Panc1 (cell line): ENCODE data around the gene CPB1. TPM values are rescaled to one million over a fixed set of nuclear protein-coding genes. Genes with fewer than 3 reads are reported as not detected.

Experiments used
- ATAC-seq: fragments of 200-7000 bp; cut with Tn5 transposase; 2 replicates; pipeline ENCODE4 v1.9.1; 2020; ENCODE audit warnings: mild to moderate bottlenecking, moderate library complexity
- BruUV-seq: library from RNA; stranded (reverse); fragments of 400-500 nt; replicated peaks from 2 replicates; lab custom pipeline; 2021; lab: Mats Ljungman, UMichigan
- CTCF ChIA-PET: fragments of 300-600 bp; sonication (Branson Sonifier 250); formaldehyde crosslinking; loops from one replicate; lab custom pipeline; 2022; ENCODE audit warnings: antibody characterized with exemption; lab: Charles Lee
- POLR2A ChIA-PET: fragments of 300-600 bp; sonication (Branson Sonifier 250); formaldehyde crosslinking; loops from one replicate; lab custom pipeline; 2022; ENCODE audit warnings: antibody characterized with exemption; lab: Charles Lee
- DNase-seq: peaks from one replicate; pipeline ENCODE4 v3.0.0-alpha.2; 2010; ENCODE audit warnings: low read depth, low spot score
- H3K27ac ChIP-seq: 2 replicates; pipeline ENCODE4 v1.5.1; 2011; ENCODE audit warnings: mild to moderate bottlenecking, low read length, inconsistent platforms
- H3K27me3 ChIP-seq: fragments of 200-500 bp; sonication (Bioruptor generic); 2 replicates; pipeline ENCODE4 v1.6.0; 2014; ENCODE audit warnings: low read length, inconsistent platforms; ENCODE audit not compliant: control insufficient read depth, insufficient read depth
- H3K36me3 ChIP-seq: fragments of 200-500 bp; sonication (Bioruptor generic); 2 replicates; pipeline ENCODE4 v1.5.1; 2014; ENCODE audit warnings: inconsistent platforms, mild to moderate bottlenecking, low read length, moderate library complexity; ENCODE audit not compliant: control insufficient read depth, insufficient read depth
- H3K4me1 ChIP-seq: 2 replicates; pipeline ENCODE4 v1.5.1; 2011; ENCODE audit warnings: inconsistent platforms, mild to moderate bottlenecking, low read length, moderate library complexity; ENCODE audit not compliant: control insufficient read depth, insufficient read depth
- H3K4me3 ChIP-seq, 2 experiments: 2 replicates each; pipeline ENCODE4 v1.5.1; 2011 to 2012; ENCODE audit warnings: low read depth in 2 of 2, low read length in 2 of 2, mild to moderate bottlenecking in 2 of 2, inconsistent platforms in 1 of 2, moderate library complexity in 1 of 2
- H3K9me3 ChIP-seq: fragments of 200-500 bp; sonication (Bioruptor generic); 2 replicates; pipeline ENCODE4 v1.5.1; 2014; ENCODE audit warnings: low read depth, mild to moderate bottlenecking, inconsistent platforms, low read length, moderate library complexity; ENCODE audit not compliant: control insufficient read depth, insufficient read depth
- CTCF ChIP-seq: fragments of 450-650 bp; IDR thresholded peaks from 2 replicates; pipeline ENCODE4 v1.5.1; 2017; ENCODE audit warnings: mild to moderate bottlenecking
- POLR2AphosphoS5 ChIP-seq: IDR thresholded peaks from 2 replicates; pipeline ENCODE4 v1.6.1; 2012; ENCODE audit warnings: mild to moderate bottlenecking, low read depth, low read length, moderate library complexity
- REST ChIP-seq, 2 experiments: IDR thresholded peaks; 2 replicates each; pipeline ENCODE4 v1.6.1; 2011 to 2012; ENCODE audit warnings: low read depth in 2 of 2, control low read depth in 1 of 2, low read length in 1 of 2, mild to moderate bottlenecking in 1 of 2, moderate library complexity in 1 of 2; ENCODE audit not compliant: insufficient read depth in 1 of 2
- SIN3A ChIP-seq: IDR thresholded peaks from 2 replicates; pipeline ENCODE4 v1.6.1; 2012; ENCODE audit warnings: low read depth, mild to moderate bottlenecking, low read length, moderate library complexity, borderline replicate concordance; ENCODE audit not compliant: insufficient read depth
- TCF7L2 ChIP-seq: IDR thresholded peaks from 2 replicates; pipeline ENCODE4 v1.6.1; 2011; ENCODE audit warnings: mild to moderate bottlenecking, low read depth, low read length, inconsistent platforms
- in situ Hi-C: cut with HindIII; loops from 2 replicates; pipeline ENCODE4 v1.10.0; 2016; ENCODE audit warnings: low sequenced_read_pairs, low pct_unique_long_range_greater_than_20kb
- intact Hi-C: fragments of 100-400 bp; cut with micrococcal nuclease; formaldehyde crosslinking; loops from one replicate; pipeline ENCODE4 v1.10.0; 2022; ENCODE audit not compliant: unreplicated experiment
- total RNA-seq: library from RNA; stranded (reverse); gene quantifications from one replicate; pipeline ENCODE4 v1.2.1, GENCODE V29; 2021; ENCODE audit not compliant: unreplicated experiment

CPB1 gene
- total RNA-seq, 1 experiment from 2014 or later, result 4.4 TPM

GRCh38 chr3:148820361-148821245, 7.0 kb upstream of the CPB1 start:
- no peak for DNase-seq
- ATAC-seq, result no peak
- ChIA-PET POLR2A (no interaction called here), CTCF (no interaction called here)
- Histone ChIP-seq H3K36me3 (no peaks in the 10 kb centered on the region), H3K4me1 (no peaks in the 10 kb centered on the region), H3K27me3 (peaks cover 7% of the 10 kb centered on the region), H3K27ac (no peak overlapping the region), H3K4me3 (no peak overlapping the region), H3K9me3 (no peaks in the 10 kb centered on the region)
- BruUV-seq, result no TSS peak
- in situ Hi-C loops, result no loop called here
- intact Hi-C loops, result no loop called here
- TF ChIP-seq TCF7L2 (no peak), REST (IDR thresholded peaks at IDR 0.05; ENCODE audit: insufficient read depth in 1 of 2, low read depth in 2 of 2, low read length in 1 of 2) (no peak), POLR2AphosphoS5 (no peak), SIN3A (no peak), CTCF (no peak)

- in situ Hi-C loops, result no loop called here
- peaks cover 2% of the 10 kb centered on the region; the same call in 1 of the 2 replicates for H3K27me3 ChIP-seq
- POLR2A ChIA-PET, result no interaction called here
Measured at GRCh38 chr3:148823026-148823425, 4.6 kb upstream of the CPB1 start.

More at GRCh38 chr3:148823026-148823425, 4.6 kb upstream of the CPB1 start:
- H3K36me3 ChIP-seq, result no peaks in the 10 kb centered on the region
- H3K27ac ChIP-seq, result no peak overlapping the region
- intact Hi-C loops, result no loop called here
- no TSS peak for BruUV-seq
- no peak for DNase-seq
- no peaks in the 10 kb centered on the region for H3K4me1 ChIP-seq
- H3K9me3 ChIP-seq, result no peaks in the 10 kb centered on the region
- CTCF ChIA-PET, result no interaction called here
- ATAC-seq, result no peak
- H3K4me3 ChIP-seq, result no peak overlapping the region
- no peak for TF ChIP-seq TCF7L2
- no peak for TF ChIP-seq SIN3A
- no peak for TF ChIP-seq CTCF
- TF ChIP-seq POLR2AphosphoS5, result no peak
- no peak for TF ChIP-seq REST (IDR thresholded peaks at IDR 0.05; ENCODE audit: insufficient read depth in 1 of 2, low read depth in 2 of 2, low read length in 1 of 2)
